HG02852 (cell line): ENCODE measurements around the gene TUFM.
"Not testable (repeated sequence)": the region's sequence is repeated elsewhere in the genome, so short reads cannot be mapped to it uniquely, and the experiment has no call there.

Experiments
- ATAC-seq: cut with Tn5 transposase; IDR thresholded peaks from one replicate; pipeline ENCODE4 v1.9.1; 2021; ENCODE audit warnings: mild to moderate bottlenecking, moderate library complexity; ENCODE audit not compliant: unreplicated experiment

TUFM gene

DNA sequence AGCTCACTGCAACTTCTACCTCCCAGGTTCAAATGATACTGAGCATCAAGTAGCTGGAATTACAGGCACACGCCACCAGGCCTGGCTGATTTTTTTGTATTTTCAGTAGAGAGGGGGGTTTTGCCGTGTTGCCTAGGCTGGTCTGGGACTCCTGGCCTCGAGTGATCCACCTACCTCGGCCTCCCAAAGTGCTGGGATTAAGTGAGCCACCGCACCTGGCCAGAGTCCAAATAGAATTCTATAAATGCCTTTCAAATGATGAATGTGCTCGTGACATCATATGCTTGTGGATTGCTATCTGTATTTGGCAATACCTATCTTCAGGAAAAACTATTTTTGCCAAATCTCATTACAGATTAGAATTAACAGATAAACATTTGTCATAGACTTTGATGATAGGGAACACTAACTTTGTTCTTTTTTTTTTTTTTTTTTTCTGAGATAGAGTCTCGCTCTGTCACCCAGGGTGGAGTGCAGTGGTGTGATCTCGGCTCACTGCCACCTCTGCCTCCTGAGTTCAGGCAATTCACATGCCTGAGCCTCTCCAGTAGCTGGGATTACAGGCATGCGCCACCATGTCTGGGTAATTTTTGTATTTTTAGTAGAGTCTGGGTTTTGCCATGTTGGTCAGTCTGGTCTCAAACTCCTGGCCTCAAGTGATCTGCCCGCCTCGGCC is 38.6 kb downstream of the TUFM start:
- not testable (repeated sequence) for ATAC-seq

- ATAC-seq = peak; percentile 52
Measured at GRCh38 chr16:28802235-28803019, 43.7 kb downstream of the TUFM start.
